Measurements from ENCODE around the gene TMEM120A. TPM values are rescaled to one million over a fixed set of nuclear protein-coding genes. Genes with fewer than 3 reads are reported as not detected.

The TMEM120A gene
- total and polyA plus RNA-seq, 10 of the 15 experiments (the other 5 are each of a cell fraction or from before 2014, with no cell fraction given) = 0.43 to 86.6 (median 18.5) TPM

DNA sequence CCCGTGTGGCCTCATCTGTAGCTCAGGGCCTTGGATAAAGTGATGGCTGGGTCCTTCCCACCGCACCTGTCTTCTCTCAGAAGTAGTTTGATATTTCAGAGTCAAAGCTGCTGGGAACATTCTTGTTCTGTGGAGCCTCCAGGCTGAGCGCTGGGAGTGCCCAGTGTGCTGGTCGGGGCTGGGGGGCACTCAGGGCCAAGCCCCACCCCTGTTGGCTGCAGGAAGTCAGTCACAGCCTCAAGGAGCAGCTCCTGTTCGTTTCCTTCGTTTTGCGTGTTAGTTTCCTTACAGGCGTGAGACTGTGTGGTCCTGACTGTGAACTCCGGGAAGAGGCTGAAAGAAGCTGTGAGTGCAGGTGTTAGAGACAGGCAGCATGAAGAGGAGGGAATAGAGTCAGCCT lies 46.2 kb downstream of the TMEM120A start:
- BruUV-seq (replicated peaks) = no TSS peak
- Histone ChIP-seq H3K9ac (ENCODE audit: control insufficient read depth, insufficient read depth, low read length) (no peak overlapping the region), H3K4me2 (ENCODE audit: control insufficient read depth, insufficient read depth) (no peak overlapping the region), H3K79me2 (ENCODE audit: control insufficient read depth, insufficient read depth, low read length) (no peaks in the 10 kb centered on the region), H3K27ac (ENCODE audit: control insufficient read depth, insufficient read depth) (no peak overlapping the region), H2AFZ (ENCODE audit: control insufficient read depth, low read depth, low read length) (no peak overlapping the region), H3K36me3 (ENCODE audit: control insufficient read depth in 2 of 2, insufficient read depth in 2 of 2, low read length in 1 of 2) (peaks cover 0 to 4% of the 10 kb centered on the region in 2 experiments; a peak in 1 of 4 replicates), H3K27me3 (replicated peaks in 1 of 2; ENCODE audit: control insufficient read depth in 2 of 2, insufficient read depth in 2 of 2, low read length in 1 of 2) (no peaks in the 10 kb centered on the region), H3K4me3 (no peak overlapping the region), H3K4me1 (ENCODE audit: control insufficient read depth, insufficient read depth, low read length) (no peaks in the 10 kb centered on the region), H4K20me1 (ENCODE audit: control insufficient read depth, insufficient read depth) (no peaks in the 10 kb centered on the region), H3K9me3 (replicated peaks; ENCODE audit: control insufficient read depth, insufficient read depth, low read length) (no peaks in the 10 kb centered on the region)
- intact Hi-C loops (cut with micrococcal nuclease; ENCODE audit: unreplicated experiment) (no loop called here), in situ Hi-C loops (cut with MboI) (no loop called here)
- 85% methylated on average over 9 of the region's 9 CpGs for WGBS (ENCODE audit: insufficient coverage, insufficient replicate concordance, low lambda C conversion rate, missing lambda C conversion rate)
- CTCF ChIA-PET = no interaction called here
- POLR2A ChIA-PET = no interaction called here
- SMC1A ChIA-PET (ENCODE audit: uncharacterized antibody, unreplicated experiment) = interaction anchor here (0.6 kb wide), 1 partner anchor 14 kb away, joined by 3 read pairs; no protein-coding TSS in a partner anchor
- RAD21 ChIA-PET (ENCODE audit: unreplicated experiment) = no interaction called here
- DNase-seq (ENCODE audit: low read depth, low spot score) = no peak
- no peak for FAIRE-seq
- no peak for ATAC-seq
- no peak for TF ChIP-seq NBN (IDR thresholded peaks at IDR 0.05)
- no peak for TF ChIP-seq FOS (IDR thresholded peaks at IDR 0.05; ENCODE audit: borderline replicate concordance, extremely low read depth, insufficient read length)
- TF ChIP-seq NR2F1 (conservative IDR thresholded peaks at IDR 0.05) = no peak
- no peak for TF ChIP-seq TARDBP (IDR thresholded peaks at IDR 0.05; ENCODE audit: borderline replicate concordance)
- no peak for TF ChIP-seq RB1 (IDR thresholded peaks at IDR 0.05; ENCODE audit: borderline replicate concordance)
- no peak for TF ChIP-seq SMARCA5 (IDR thresholded peaks at IDR 0.05)
- TF ChIP-seq TAF1 (IDR thresholded peaks at IDR 0.05; ENCODE audit: borderline replicate concordance, low read depth, low read length) = no peak
- TF ChIP-seq ZNF217 (IDR thresholded peaks at IDR 0.05) = no peak
- TF ChIP-seq, protein P1, sequence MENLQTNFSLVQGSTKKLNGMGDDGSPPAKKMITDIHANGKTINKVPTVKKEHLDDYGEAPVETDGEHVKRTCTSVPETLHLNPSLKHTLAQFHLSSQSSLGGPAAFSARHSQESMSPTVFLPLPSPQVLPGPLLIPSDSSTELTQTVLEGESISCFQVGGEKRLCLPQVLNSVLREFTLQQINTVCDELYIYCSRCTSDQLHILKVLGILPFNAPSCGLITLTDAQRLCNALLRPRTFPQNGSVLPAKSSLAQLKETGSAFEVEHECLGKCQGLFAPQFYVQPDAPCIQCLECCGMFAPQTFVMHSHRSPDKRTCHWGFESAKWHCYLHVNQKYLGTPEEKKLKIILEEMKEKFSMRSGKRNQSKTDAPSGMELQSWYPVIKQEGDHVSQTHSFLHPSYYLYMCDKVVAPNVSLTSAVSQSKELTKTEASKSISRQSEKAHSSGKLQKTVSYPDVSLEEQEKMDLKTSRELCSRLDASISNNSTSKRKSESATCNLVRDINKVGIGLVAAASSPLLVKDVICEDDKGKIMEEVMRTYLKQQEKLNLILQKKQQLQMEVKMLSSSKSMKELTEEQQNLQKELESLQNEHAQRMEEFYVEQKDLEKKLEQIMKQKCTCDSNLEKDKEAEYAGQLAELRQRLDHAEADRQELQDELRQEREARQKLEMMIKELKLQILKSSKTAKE (IDR thresholded peaks at IDR 0.05; ENCODE audit: low read depth, poor library complexity, severe bottlenecking) = no peak
- TF ChIP-seq ESRRA (IDR thresholded peaks at IDR 0.05; ENCODE audit: low read length) = no peak
- TF ChIP-seq PAX5 (IDR thresholded peaks at IDR 0.05; ENCODE audit: borderline replicate concordance, low read depth, low read length) = no peak
- TF ChIP-seq CREB1 (IDR thresholded peaks at IDR 0.05; ENCODE audit: low read depth) = no peak
- TF ChIP-seq, protein P2, sequence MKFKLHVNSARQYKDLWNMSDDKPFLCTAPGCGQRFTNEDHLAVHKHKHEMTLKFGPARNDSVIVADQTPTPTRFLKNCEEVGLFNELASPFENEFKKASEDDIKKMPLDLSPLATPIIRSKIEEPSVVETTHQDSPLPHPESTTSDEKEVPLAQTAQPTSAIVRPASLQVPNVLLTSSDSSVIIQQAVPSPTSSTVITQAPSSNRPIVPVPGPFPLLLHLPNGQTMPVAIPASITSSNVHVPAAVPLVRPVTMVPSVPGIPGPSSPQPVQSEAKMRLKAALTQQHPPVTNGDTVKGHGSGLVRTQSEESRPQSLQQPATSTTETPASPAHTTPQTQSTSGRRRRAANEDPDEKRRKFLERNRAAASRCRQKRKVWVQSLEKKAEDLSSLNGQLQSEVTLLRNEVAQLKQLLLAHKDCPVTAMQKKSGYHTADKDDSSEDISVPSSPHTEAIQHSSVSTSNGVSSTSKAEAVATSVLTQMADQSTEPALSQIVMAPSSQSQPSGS (IDR thresholded peaks at IDR 0.05; ENCODE audit: low read length) = no peak
- TF ChIP-seq, protein P3, sequence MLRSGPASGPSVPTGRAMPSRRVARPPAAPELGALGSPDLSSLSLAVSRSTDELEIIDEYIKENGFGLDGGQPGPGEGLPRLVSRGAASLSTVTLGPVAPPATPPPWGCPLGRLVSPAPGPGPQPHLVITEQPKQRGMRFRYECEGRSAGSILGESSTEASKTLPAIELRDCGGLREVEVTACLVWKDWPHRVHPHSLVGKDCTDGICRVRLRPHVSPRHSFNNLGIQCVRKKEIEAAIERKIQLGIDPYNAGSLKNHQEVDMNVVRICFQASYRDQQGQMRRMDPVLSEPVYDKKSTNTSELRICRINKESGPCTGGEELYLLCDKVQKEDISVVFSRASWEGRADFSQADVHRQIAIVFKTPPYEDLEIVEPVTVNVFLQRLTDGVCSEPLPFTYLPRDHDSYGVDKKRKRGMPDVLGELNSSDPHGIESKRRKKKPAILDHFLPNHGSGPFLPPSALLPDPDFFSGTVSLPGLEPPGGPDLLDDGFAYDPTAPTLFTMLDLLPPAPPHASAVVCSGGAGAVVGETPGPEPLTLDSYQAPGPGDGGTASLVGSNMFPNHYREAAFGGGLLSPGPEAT (IDR thresholded peaks at IDR 0.05; ENCODE audit: low read depth) = no peak
- no peak for TF ChIP-seq SMAD1 (IDR thresholded peaks at IDR 0.05; ENCODE audit: low read depth, partially characterized antibody)
- TF ChIP-seq TCF7 (IDR thresholded peaks at IDR 0.05; ENCODE audit: borderline replicate concordance) = no peak

Data from GM12878 (cell line).